HS-5 (cell line): Measurements from ENCODE around the gene DAO.
"Not testable (repeated sequence)": the region's sequence is repeated elsewhere in the genome, so short reads cannot be mapped to it uniquely, and the experiment has no call there.

ENCODE experiments used
- DNase-seq: peaks from one replicate; pipeline ENCODE4 v3.0.0-alpha.2; 2012; ENCODE audit warnings: low read depth

DAO gene

DNA sequence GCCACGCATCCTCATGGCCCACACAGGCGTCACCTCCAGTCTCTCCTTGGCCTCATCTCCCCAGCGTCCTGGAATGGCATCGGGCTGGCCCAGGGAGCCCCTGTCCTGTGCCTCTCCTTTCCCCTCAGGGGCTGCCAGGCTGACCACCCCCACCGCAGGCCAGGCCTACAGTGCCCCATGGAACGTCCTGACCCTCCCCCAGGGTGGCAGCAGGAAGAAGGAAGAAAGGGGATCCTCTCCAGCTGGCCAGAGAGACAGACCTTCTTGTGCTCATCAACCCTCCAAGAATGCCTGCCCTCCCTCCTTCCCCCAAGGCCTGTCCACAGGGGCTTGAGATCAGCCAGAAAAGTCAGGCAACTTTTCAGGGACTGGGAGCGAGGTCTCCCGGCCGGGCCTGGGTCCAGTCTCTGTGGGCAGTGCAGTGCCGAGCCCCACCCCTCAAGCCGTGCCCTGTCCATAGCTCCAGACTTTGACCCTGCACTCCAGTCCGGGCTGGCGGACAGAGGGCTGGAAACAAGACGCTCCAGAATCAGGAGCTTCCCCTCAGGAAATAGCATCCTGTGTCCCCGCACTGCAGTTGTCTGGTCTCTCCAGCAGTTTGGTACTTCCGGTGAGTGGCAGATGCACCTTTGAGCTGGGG is at the start of gene DAO:
TSS of gene DAO (plus strand) at position 478 of the 640 bp plus-strand sequence. CDS start 4,915 bp downstream, outside the sequence.
- no peak for DNase-seq

DNA sequence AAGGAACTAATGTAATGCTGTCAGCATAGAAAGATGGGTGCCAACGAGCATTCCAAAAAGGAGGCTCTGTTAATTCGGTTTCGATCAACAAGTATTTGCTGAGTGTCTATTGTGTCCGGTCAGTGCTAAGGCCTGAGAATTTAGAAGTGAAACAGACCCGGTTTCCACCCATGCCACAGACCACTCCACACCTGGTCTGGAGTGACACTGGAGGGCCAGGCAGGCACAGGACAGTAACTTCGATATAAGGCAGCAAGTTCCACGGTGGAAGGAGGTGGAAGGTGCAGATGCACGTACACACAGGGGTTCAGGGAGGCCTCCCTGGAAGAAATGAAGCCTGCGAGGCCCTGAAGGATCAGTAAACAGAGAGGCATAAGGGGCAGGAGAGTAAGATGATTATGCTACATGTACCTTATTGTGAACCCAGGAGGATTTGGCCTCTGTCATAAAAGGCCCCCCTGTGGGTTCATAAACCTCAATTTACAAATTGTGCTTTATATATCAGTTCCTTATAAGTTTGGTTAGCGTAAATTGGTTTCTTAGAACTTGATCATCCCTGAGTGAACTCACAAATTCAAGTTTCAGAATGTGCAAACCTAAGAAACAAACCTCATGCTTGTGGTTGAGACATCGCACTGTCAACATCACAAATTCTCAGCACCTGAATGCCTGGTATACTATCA is 48.4 kb upstream of the DAO start:
- DNase-seq: no peak

DNA sequence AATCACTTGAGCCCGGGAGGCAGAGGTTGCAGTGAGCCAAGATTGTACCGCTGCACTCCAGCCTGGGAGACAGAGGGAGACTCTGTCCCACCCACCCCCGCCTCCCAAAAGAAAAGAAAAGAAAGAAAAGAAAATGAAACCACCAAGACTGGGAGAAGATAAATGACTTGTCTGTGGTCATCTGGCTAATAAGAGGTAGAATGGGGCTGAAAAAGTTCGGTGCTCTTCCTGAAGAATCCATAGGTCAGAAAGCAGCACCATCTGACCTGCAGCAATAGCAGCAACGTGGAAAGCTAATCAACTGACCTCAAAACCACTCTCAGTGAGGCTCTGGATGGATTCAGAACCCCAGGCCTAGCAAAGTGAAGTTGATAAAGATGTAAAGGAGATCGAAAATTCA is 47.7 kb upstream of the DAO start:
- DNase-seq: no peak

DNA sequence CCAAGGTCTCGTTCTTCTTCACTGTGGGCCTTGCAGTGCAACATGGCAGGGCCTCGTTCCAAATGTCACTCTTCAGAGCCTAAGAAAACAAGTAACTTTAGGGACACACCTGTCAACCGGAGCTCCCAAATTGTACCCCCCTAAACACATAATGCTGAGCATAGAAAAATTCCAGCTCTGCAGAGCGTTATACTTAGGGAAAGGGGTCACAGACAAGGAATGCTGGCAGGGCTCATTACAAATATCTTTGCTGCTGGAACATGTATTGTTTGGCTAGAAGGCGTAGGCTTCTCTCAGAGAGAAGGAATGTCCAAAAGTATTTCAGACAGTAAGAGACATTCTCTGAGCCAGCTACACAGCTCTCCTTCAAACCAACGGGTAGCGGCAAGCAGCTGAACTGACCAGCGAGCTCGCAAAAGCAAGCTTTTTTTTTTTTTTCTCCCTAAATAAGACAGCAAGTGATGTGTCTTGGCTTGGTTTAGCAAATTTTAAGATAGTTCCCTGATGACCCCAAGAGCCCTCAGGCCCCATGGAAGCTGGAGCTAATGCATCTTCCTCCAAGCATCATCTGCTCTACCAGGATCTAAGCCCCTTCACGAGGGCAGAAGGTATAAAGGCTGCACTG is 47.0 kb upstream of the DAO start:
- DNase-seq: no peak

DNA sequence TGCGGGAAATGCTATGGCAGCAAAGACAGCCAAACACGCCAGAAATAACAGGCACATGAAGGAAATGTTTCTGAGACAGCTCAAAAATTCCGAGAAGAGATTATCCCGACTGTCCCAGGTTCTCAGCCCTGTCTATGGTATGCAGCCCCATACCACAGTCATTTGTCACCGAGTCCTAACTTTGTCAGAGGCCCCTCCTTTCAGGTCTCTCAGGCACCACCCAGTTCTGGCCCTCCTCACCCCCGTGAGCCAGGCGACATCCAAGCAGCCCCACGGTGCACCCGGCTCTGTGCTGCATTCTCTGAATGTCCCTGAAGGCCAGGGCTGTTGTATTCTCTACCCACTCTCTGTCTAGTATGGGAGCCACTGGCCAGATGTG is 46.5 kb upstream of the DAO start:
- peak; percentile 87 for DNase-seq

DNA sequence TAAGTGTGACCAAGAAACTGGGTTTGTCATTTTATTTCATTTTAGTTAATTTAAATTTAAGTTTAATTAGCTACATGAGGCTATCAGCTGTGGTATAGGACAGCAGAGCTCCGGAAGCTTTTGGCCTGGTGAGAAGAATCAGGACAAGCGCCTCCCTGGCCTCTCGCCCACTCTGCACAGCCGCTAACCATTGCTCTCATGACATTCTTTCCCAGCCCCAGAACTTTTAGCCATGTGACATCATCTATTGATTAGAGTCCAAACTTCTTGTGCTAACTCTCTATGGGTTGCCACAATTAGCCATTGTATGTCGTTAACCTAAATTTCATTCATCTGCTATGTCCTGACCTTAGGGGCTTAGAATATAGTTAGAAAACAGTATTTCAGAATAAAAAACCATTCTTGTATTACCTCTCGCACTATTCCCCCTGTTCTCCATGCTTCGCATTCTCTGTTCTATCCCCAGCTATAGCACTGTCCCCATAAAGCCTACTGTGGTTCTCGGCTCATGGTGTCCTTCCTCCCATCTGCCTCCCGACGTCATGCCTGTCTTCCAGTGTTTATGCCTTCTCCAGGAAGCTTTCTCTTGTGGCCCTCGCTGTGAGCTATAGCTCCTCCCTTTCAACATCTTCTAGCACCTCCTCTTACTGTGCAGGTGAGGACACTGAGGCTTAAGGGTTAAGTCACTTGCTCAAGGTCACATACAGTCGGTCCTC is 46.0 kb upstream of the DAO start:
- DNase-seq: no peak

DNA sequence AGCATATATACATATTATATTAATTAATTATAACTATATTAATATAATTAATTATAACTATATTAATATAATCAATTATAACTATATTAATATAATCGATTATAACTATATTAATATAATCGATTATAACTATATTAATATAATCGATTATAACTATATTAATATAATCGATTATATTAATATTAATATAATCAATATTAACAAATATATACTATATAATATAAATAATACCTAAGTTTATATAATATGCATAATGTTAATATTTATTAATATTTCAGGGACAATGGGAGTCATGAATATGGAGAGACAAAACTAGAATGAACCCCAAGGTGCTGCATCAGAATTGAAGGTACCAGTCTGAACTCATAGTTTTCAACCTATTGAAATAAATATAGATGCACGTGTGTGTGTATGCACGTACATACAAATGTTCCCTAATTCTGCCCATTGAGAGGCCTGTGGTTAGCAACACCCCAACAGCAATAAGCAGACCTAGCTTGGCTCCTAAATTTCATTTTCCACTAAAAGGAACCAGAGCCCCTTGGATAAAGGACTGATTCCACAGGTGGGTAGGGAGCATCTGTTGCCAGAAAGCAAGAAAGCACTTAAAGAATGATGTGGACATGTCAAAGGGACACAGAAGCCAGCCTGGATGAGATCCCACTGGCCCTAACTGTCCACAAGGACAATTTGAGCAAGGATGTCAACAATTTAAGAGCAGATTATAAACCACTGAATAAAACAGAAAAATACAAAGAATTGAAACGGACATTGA is 43.8 kb upstream of the DAO start:
- no peak for DNase-seq

DNA sequence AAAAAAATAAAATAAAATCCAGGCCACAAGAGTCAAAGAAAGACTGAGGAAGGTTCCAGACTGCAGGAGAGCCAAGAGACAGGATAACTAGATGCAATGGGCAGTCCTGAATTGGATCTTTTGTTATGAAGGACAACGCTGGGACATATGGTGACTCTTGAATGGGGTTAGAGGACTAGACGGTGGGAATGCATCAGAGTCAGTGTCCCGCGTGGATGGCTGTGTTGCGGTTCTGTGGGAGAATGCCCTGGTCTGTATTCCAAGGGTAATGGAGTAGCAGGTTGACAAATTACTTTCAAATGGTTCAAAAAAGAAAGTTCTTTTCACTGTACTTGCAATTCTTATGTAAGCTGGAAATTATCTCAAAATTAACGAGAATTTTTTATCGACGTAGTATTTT is 42.7 kb upstream of the DAO start:
- no peak for DNase-seq

DNA sequence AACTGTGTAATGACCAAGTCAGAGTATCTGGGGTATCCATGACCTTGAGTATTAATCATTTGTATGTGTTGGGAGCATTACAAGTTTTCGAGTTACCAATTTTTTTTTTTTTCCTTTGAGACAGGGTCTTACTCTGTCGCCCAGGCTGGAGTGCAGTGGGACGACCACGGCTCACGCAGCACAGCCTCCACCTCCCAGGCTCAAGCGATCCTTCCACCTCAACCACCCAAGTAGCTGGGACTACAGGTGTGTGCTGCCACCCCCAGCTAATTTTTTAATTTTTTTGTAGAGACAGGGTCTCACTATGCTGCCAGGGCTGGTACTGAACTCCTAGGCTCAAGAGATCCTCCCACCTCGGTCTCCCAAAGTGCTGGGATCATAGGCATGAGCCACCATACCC is 42.2 kb upstream of the DAO start:
- no peak for DNase-seq

DNA sequence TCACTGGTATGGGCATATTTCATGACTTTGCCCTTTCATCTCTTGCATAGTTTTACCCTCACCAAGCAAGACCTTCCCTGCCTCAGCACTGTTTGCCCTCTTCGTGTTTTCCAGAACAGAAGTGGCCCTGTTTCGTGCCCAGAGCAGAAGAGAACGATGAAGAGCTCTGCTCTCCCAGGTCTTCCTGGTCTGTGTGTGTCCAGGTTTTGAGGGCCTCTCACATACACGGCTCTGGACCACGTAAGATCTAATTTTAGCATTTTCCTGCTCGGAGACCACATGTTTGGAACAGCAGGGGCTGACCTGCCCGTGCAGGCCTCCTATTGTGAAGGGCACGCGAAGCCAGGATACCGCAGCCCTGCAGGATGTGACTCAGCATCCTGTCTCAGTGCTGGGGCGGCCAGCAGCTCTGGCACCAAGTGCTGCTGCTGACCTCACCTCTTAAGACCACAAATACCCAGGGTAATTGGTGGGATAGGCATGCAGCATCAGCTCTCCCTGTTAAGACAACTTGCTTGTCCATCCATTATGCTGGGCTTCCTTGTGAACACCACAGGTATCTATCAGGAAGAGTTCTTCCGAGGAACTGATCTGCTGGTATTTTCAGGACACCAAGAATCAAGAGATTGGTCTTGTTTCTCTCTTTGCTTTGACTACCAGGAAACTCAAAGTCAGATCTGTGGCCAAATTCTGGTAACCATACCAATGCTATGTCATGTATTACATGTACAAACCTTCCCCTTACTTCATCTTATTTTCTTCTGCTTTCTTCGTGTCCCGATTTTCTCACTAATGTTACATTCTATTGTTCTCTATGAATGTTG is 41.5 kb upstream of the DAO start:
- peak; percentile 98 for DNase-seq

DNA sequence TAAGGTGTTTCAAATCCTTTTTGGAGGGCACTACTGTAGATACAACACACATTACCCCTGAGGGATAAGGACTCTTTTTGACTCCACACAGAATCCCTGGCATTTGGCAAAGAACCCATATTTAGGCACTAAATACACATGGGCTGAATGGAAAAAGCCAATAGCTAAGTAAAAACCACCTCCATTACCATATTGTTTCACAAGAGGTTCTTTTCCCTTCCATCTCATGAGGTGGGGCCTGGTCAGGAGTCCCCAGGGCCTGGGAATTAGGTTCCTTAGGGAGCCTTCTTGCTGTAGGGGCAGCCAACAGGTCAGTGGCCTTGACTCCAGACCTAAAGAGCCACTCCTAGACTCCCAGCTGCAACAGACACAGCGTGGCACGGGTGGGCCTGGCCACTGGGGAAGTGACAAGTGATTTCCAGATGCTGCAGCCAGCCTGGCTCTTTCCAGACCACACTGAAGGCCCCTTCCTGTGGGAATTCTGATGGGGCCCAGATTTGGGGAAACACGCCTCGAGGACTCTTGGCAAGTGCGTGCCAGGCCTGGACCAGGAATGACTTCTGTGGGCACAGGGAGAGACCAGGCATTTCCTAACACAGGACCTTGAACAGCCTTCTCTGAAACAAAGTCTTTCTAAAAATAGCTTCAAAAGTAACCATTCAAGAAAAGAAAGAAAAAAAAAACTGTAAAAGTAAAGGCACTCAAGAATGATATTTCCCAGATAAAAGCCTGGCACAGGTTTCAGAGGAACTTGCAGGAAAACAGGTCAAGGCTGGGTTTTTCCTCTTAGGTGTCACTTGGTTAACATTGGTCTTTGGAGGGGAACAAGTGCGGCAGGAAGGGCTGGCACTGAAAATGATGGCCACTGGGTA is 40.6 kb upstream of the DAO start:
- no peak for DNase-seq

DNA sequence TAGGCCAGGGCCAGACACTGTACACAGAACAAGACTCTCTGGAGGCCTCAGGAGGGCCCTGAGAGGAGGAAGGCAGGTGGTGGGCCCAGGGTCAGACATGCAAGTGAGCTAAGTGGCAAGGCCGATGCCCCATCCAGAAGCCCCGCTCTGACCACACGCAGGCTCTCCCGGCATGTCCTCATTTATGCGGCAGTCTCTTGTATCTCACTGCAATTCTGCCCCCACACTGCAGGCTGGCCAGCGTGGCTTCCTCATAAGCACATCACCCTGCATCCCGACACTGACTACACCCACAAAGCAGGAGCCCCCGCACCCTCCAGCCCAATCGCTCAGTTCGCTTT is 40.0 kb upstream of the DAO start:
- no peak for DNase-seq

DNA sequence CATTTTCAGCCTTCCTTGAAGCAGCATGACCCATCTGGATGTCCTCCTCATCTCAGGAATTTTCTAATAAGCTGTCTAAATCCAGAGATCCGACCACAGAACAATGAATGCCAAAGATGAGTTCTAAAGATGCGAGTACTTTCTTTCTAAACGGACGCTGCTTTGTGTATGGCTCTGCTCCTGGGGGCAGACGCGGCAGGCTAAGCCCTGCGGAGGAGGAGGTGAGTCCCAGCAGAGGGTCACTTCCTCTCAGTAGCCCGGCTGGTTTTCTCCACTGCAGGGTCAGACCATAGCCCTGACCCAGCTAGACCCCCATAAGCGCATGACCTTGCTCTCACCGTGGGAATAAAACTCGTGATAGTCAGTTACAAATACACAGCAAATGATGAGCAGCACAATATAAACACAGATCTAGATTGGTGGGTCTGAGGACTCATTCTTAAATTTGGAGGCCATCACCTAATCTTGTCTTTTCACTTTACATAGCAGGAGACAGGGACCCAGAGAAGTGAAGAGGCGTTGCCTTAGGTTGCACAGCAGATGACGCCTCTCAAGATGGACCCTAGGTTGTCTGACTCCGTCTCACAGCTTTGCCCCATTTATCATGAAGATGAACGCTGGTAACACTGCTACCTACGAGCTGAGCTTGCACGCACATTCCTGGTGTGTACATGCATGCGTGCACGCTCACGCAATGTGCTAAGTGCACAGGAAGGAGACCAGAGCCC is 39.1 kb upstream of the DAO start:
- DNase-seq: no peak

DNA sequence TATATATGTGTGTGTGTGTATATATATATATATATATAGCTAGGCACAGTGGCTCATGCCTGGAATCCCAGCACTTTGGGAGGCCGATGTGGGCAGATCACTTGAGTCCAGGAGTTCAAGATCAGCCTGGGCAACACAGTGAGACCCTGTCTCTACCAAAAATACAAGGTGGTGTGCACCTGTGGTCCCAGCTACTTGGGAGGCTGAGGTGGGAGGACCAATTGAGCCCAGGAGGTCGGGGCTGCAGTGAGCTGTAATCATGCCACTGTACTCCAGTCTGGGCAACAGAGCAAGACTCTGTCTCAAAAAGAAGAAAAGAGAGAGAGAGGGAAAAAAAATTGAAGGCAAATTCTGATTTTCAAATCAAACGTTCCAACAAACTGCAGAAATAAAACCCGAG is 38.1 kb upstream of the DAO start:
- DNase-seq: not testable (repeated sequence)

DNA sequence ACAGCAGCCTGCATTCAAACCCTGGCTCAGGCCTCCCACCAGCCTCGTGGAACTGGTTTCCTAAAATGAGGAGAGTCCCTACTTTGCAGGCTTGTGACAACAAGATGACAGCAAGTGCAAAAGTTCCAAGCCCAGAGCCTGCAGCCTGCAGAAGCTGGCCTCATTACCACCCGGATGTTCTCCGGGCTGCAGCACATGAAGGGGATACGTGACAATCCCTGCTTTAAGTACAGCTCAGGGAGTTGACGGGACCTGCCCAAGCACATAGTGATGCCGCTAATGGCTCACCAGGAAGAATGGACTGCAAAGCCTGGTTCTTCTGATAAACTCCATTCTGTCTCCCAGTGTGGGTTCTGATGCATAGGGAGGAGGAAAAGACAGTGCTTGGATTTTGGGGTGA is 37.5 kb upstream of the DAO start:
- no peak for DNase-seq

DNA sequence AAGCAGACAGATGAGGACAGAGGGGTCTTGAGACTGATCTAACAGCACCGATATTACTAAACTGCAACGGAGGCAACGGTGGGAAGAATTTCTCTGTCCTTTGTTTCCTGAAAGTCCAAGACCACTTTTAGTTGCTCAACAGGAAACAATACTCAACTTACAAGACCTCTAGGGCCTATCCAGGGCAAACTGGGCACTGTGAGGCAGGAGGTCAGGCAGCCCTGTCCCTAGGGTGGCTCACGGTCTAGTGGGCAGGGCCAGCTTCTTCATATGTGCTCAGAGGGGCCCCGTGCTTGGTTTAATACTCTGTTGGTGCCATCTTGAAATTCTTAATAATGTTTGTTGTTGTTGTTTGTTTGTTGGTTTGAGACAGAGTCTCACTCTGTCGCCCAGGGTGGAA is 36.7 kb upstream of the DAO start:
- DNase-seq: no peak

DNA sequence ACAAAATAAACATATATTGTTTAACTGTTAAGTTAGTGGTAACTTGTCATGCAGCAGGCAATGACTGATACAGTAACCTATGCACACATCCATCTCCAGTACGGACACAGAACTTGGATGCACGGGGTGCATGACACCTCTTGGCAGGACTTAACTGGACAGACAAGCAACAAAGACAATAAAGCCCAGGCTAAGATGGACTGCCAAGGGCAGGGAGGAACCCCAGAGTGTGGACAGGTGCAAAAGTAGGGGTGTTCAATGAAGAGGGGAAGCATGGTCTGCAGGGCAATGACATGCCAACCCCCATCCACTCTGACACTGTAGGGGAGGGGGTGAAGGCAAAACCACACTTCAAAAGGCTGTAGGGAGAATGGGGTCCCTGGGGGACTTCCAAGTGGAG is 34.2 kb upstream of the DAO start:
- DNase-seq: no peak

DNA sequence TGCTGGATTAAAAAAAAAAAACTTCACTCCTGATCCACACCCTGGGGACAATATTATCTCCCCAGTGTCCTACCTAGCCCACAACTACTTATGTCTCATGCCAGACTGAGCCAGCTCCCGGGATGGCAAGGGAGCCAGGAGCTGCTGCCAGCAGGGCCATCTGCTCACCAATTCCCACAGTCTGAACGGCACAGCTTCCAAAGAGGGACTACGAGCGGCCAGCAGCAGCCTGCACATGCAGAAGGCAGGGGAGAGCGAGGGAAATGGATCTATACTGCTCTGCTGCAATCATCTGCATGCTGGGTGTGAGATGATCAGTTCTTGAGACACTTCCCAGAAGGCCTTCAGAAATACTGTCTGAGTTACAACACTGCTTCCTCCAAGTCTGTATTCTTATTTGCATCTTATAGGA is 33.6 kb upstream of the DAO start:
- DNase-seq: no peak

DNA sequence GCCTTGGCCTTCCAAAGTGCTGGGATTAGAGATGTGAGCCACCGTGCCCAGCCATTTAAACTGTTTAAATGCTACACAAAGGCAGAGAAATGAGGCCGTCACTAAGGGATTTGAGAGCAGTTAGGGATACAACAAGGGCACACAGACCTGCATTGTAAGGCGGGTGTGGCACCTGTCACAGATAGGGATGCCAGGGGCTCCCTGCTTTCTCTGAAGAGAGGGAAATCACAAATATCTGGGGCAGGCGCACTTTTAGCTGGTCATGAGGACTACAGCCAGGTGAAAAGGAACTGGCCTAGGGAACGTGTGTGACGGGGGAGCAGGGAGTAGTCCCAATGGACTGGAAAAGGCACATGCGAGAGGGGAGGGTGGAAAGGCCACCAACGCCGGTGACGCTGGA is 32.2 kb upstream of the DAO start:
- DNase-seq: no peak

DNA sequence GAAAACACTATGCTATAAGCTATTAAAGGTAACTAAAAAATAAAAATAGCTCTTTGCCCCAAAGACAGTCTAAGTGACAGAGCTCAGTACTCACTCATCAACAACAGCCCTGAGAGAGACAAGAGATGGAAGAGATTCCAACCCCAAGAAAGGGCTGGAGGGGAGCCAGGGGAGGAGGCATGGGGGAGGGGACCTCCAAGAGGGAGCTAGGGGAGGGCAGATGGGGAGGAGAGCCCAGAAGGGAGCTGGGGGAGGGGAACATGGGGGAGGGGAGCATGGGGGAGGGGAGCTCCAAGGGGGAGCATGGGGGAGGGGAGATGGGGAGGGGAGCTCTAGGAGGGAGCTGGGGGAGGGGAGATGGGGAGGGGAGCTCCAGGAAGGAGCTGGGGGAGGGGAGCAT is 30.2 kb upstream of the DAO start:
- DNase-seq: no peak
